ENCODE results near the gene ATP6V0A4.

ATP6V0A4 gene

DNA sequence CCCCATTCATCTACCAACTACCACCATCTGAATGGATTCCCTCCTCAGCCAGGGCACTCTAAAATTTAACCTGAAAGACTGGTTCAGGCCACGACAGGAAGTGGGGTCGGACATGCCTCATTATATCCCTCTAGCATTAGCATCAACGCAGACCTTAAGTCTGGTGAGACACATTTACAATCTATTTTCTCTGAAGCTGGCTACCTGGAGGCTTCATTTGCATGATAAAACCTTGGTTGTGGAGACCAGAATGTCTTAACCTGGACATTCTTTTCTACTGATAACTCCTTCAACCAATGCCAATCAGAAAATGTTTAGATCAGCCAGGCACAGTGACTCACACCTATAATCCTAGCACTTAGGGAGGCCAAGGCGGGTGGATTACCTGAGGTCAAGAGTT, 139.1 kb downstream of the ATP6V0A4 start:
- TF ChIP-seq, protein P1, sequence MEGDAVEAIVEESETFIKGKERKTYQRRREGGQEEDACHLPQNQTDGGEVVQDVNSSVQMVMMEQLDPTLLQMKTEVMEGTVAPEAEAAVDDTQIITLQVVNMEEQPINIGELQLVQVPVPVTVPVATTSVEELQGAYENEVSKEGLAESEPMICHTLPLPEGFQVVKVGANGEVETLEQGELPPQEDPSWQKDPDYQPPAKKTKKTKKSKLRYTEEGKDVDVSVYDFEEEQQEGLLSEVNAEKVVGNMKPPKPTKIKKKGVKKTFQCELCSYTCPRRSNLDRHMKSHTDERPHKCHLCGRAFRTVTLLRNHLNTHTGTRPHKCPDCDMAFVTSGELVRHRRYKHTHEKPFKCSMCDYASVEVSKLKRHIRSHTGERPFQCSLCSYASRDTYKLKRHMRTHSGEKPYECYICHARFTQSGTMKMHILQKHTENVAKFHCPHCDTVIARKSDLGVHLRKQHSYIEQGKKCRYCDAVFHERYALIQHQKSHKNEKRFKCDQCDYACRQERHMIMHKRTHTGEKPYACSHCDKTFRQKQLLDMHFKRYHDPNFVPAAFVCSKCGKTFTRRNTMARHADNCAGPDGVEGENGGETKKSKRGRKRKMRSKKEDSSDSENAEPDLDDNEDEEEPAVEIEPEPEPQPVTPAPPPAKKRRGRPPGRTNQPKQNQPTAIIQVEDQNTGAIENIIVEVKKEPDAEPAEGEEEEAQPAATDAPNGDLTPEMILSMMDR (IDR thresholded peaks at IDR 0.05; ENCODE audit: borderline replicate concordance, extremely low read depth, low read length, poor library complexity, severe bottlenecking), result no peak
- TF ChIP-seq EZH2 (IDR thresholded peaks at IDR 0.05; ENCODE audit: borderline replicate concordance, low read depth, low read length, severe bottlenecking), result no peak
- Histone ChIP-seq H3K4me3 (ENCODE audit: low read depth in 1 of 2, low read length in 2 of 2) (no peak overlapping the region), H2AFZ (ENCODE audit: low read depth, low read length) (no peak overlapping the region), H3K36me3 (ENCODE audit: insufficient read depth, low read length) (no peaks in the 10 kb centered on the region), H3K4me2 (ENCODE audit: insufficient read depth, low read length) (no peak overlapping the region), H4K20me1 (ENCODE audit: insufficient read depth, low read length) (no peaks in the 10 kb centered on the region), H3K4me1 (ENCODE audit: insufficient read depth, low read length) (no peaks in the 10 kb centered on the region), H3K27me3 (ENCODE audit: insufficient read depth, low read length, poor library complexity) (no peaks in the 10 kb centered on the region), H3K9me3 (ENCODE audit: insufficient read depth, low read length, severe bottlenecking) (peaks cover 6% of the 10 kb centered on the region), H3K27ac (ENCODE audit: low read length) (no peak overlapping the region), H3K9ac (ENCODE audit: low read depth, low read length) (no peak overlapping the region), H3K79me2 (ENCODE audit: insufficient read depth, low read length) (no peaks in the 10 kb centered on the region)
- no peak for DNase-seq
- ATAC-seq (ENCODE audit: insufficient read depth, low read depth), result no peak

DNA sequence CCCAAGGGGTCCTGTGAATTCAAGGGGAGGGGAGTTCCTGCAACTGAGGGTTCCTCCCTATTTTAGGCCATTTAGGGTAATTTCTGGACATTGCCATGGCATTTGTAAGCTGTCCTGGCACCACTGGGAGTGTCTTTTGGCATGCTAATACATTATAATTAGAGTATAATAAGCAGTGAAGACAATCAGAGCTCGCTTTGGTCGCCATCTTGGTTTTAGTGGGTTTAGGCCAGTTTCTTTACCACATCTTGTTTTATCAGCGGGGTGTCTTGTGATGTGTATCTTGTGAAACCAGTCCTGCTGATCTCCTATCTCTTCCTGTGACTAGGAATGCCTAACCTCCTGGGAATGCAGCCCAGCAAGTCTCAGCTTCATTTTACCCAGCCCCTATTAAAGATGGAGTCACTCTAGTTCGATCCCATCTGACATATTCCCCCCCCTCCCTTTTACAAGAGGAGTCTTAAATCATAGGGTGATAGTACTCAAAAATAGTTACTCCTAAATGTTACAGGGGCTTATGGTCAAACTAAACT, 140.1 kb downstream of the ATP6V0A4 start:
- no peak for DNase-seq
- Histone ChIP-seq H2AFZ (ENCODE audit: low read depth, low read length) (no peak overlapping the region), H3K79me2 (ENCODE audit: insufficient read depth, low read length) (no peaks in the 10 kb centered on the region), H3K27me3 (ENCODE audit: insufficient read depth, low read length, poor library complexity) (no peaks in the 10 kb centered on the region), H3K4me3 (ENCODE audit: low read depth in 1 of 2, low read length in 2 of 2) (no peak overlapping the region), H3K9ac (ENCODE audit: low read depth, low read length) (no peak overlapping the region), H3K4me1 (ENCODE audit: insufficient read depth, low read length) (no peaks in the 10 kb centered on the region), H3K9me3 (ENCODE audit: insufficient read depth, low read length, severe bottlenecking) (peaks cover 6% of the 10 kb centered on the region), H3K4me2 (ENCODE audit: insufficient read depth, low read length) (no peak overlapping the region), H3K27ac (ENCODE audit: low read length) (no peak overlapping the region), H3K36me3 (ENCODE audit: insufficient read depth, low read length) (no peaks in the 10 kb centered on the region), H4K20me1 (ENCODE audit: insufficient read depth, low read length) (no peaks in the 10 kb centered on the region)
- no peak for TF ChIP-seq EZH2 (IDR thresholded peaks at IDR 0.05; ENCODE audit: borderline replicate concordance, low read depth, low read length, severe bottlenecking)
- TF ChIP-seq, protein P1 (IDR thresholded peaks at IDR 0.05; ENCODE audit: borderline replicate concordance, extremely low read depth, low read length, poor library complexity, severe bottlenecking), result no peak
- ATAC-seq (ENCODE audit: insufficient read depth, low read depth), result no peak

GRCh38 chr7:138656952-138657351, 141.0 kb downstream of the ATP6V0A4 start:
- no peaks in the 10 kb centered on the region for H3K36me3 ChIP-seq (ENCODE audit: insufficient read depth, low read length)
- no peak overlapping the region for H2AFZ ChIP-seq (ENCODE audit: low read depth, low read length)
- no peak overlapping the region for H3K27ac ChIP-seq (ENCODE audit: low read length)
- no peaks in the 10 kb centered on the region for H3K4me1 ChIP-seq (ENCODE audit: insufficient read depth, low read length)
- TF ChIP-seq, protein P1 (IDR thresholded peaks at IDR 0.05; ENCODE audit: borderline replicate concordance, extremely low read depth, low read length, poor library complexity, severe bottlenecking), result no peak
- TF ChIP-seq EZH2 (IDR thresholded peaks at IDR 0.05; ENCODE audit: borderline replicate concordance, low read depth, low read length, severe bottlenecking), result no peak
- no peak overlapping the region for H3K4me2 ChIP-seq (ENCODE audit: insufficient read depth, low read length)
- H4K20me1 ChIP-seq (ENCODE audit: insufficient read depth, low read length), result no peaks in the 10 kb centered on the region
- no peaks in the 10 kb centered on the region for H3K27me3 ChIP-seq (ENCODE audit: insufficient read depth, low read length, poor library complexity)
- DNase-seq, result no peak
- H3K79me2 ChIP-seq (ENCODE audit: insufficient read depth, low read length), result no peaks in the 10 kb centered on the region
- peaks cover 6% of the 10 kb centered on the region for H3K9me3 ChIP-seq (ENCODE audit: insufficient read depth, low read length, severe bottlenecking)
- H3K9ac ChIP-seq (ENCODE audit: low read depth, low read length), result no peak overlapping the region
- ATAC-seq (ENCODE audit: insufficient read depth, low read depth), result no peak
- no peak overlapping the region for H3K4me3 ChIP-seq (ENCODE audit: low read depth in 1 of 2, low read length in 2 of 2)
